SU-DHL-6 (cell line): ENCODE measurements around the gene GATD1.

Source experiments
- H2AFZ ChIP-seq: fragments of 200-600 bp; sonication (generic); 2 replicates; pipeline ENCODE4 v1.6.1; 2014; ENCODE audit warnings: low read depth, mild to moderate bottlenecking, moderate library complexity, mixed read lengths, antibody characterized with exemption, low read length; ENCODE audit not compliant: severe bottlenecking
- H3F3A ChIP-seq: fragments of 200-600 bp; shearing (Covaris generic); 2 replicates; pipeline ENCODE4 v1.6.0; 2016; ENCODE audit warnings: antibody characterized with exemption, mild to moderate bottlenecking; ENCODE audit not compliant: insufficient read depth
- H3K27ac ChIP-seq: fragments of 200-600 bp; sonication (generic); 2 replicates; pipeline ENCODE4 v1.5.1; 2016; ENCODE audit warnings: low read depth, mild to moderate bottlenecking, low read length, moderate library complexity, mixed read lengths
- H3K27me3 ChIP-seq: fragments of 200-600 bp; sonication (generic), shearing (Covaris generic); 2 replicates; pipeline ENCODE4 v1.6.0; 2014; ENCODE audit warnings: mild to moderate bottlenecking, low read length
- H3K36me3 ChIP-seq: fragments of 200-600 bp; sonication (generic); 2 replicates; pipeline ENCODE4 v1.6.1; 2014; ENCODE audit warnings: mild to moderate bottlenecking, low read length, mixed read lengths
- H3K4me2 ChIP-seq: fragments of 300-600, 200-600 bp; shearing (Covaris generic), sonication (generic); 2 replicates; pipeline ENCODE4 v1.6.0; 2014; ENCODE audit warnings: low read length, low read depth, mild to moderate bottlenecking; ENCODE audit not compliant: poor library complexity, severe bottlenecking
- H3K4me3 ChIP-seq: fragments of 200-600 bp; sonication (generic); 2 replicates; pipeline ENCODE4 v1.5.1; 2014; ENCODE audit warnings: antibody characterized with exemption, low read length, mild to moderate bottlenecking, mixed read lengths; ENCODE audit not compliant: insufficient read depth, poor library complexity, severe bottlenecking
- H3K79me2 ChIP-seq: fragments of 200-600 bp; sonication (generic); 2 replicates; pipeline ENCODE4 v1.6.1; 2014; ENCODE audit warnings: mild to moderate bottlenecking, low read length, moderate library complexity; ENCODE audit not compliant: insufficient read depth
- H3K9ac ChIP-seq: fragments of 200-600 bp; sonication (generic); 2 replicates; pipeline ENCODE4 v1.7.0; 2014; ENCODE audit warnings: mild to moderate bottlenecking, low read length
- H3K9me2 ChIP-seq: fragments of 200-600 bp; sonication (generic); replicated peaks from 2 replicates; pipeline ENCODE4 v1.6.1; 2014; ENCODE audit warnings: low read length; ENCODE audit not compliant: insufficient read depth
- H3K9me3 ChIP-seq: fragments of 200-600 bp; sonication (generic); 2 replicates; pipeline ENCODE4 v1.6.1; 2014; ENCODE audit warnings: low read length, mixed read lengths; ENCODE audit not compliant: insufficient read depth
- H4K20me1 ChIP-seq: fragments of 200-600 bp; sonication (generic); 2 replicates; pipeline ENCODE4 v1.6.1; 2014; ENCODE audit warnings: low read depth, mild to moderate bottlenecking, antibody characterized with exemption, low read length, moderate library complexity, mixed read lengths
- CTCF ChIP-seq: fragments of 200-600 bp; sonication (generic); IDR thresholded peaks from one replicate; pipeline ENCODE4 v1.5.1; 2017; ENCODE audit warnings: antibody characterized with exemption, mild to moderate bottlenecking, low read length, moderate library complexity; ENCODE audit not compliant: insufficient read depth, poor library complexity, severe bottlenecking
- EZH2phosphoT487 ChIP-seq: fragments of 200-600 bp; sonication (generic), shearing (Covaris generic); conservative IDR thresholded peaks from 2 replicates; pipeline ENCODE4 v1.6.1; 2018; ENCODE audit warnings: mild to moderate bottlenecking, antibody characterized with exemption, low read length, moderate library complexity, mixed read lengths

GATD1 gene

DNA sequence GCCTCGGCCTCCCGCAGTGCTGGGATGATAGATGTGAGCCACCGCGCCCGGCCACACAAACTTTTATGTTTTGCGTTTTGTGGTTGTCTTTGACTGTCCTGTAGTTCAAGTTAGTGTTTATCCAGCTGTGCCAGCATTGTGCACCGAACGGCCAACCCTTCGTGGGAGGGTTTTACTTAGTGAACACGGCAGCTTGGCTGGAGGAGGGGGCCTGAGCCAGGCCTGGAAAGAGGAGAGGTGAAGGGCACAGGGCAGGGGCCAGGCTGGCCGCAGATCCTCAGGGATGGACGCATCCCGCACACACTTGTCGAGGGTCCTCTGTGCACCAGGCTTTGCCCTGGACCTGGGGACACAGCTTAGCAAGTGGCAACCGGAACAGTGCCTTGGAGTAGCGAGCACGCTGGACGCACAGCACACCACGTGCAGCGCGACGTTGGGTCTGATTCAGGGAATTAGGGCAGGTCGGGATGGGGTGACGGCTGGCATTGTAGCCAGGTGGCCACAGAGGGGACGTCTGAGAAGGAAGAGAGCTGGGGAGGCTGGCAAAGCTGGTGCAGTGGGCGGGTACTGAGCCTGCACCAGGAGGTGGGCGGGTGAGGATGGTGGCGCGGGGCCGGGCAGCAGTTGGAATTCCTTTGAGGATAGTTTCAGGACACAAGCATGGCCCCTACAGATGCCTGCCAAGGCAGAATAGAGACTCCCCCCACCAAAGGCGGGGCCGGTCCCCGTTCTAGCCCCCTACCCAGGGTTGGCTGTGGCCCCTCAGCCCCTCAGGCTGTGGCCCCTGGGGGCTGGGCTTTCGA is 57.9 kb downstream of the GATD1 start:
- Histone ChIP-seq H3K9me3 (no peaks in the 10 kb centered on the region), H3K79me2 (no peaks in the 10 kb centered on the region), H3K9ac (no peak overlapping the region), H3K36me3 (no peaks in the 10 kb centered on the region), H4K20me1 (no peaks in the 10 kb centered on the region), H3K27me3 (no peaks in the 10 kb centered on the region), H3K4me2 (no peak overlapping the region), H2AFZ (no peak overlapping the region), H3K4me3 (no peak overlapping the region), H3K9me2 (no peaks in the 10 kb centered on the region), H3F3A (peaks cover 7% of the 10 kb centered on the region; the same call in 1 of the 2 replicates), H3K27ac (no peak overlapping the region)
- TF ChIP-seq CTCF, result no peak
- TF ChIP-seq EZH2phosphoT487, result no peak
